HG02798 (cell line): ENCODE data around the gene BCO1.
A peak's percentile ranks its signal among the peaks of the same experiment; 100 is the strongest.

ENCODE experiments used
- ATAC-seq: cut with Tn5 transposase; IDR thresholded peaks from one replicate; pipeline ENCODE4 v1.9.1; 2021; ENCODE audit warnings: mild to moderate bottlenecking; ENCODE audit not compliant: unreplicated experiment, poor library complexity

Gene BCO1

GRCh38 chr16:81314603-81315270, 76.2 kb downstream of the BCO1 start, which contains the start of gene GAN:
GAN (plus strand) TSS chr16:81314962; CDS start chr16:81315114, 152 bp downstream.
- ATAC-seq, result peak; percentile 97

GRCh38 chr16:81315271-81316175, 77.0 kb downstream of the BCO1 start:
- peak; percentile 33 for ATAC-seq

GRCh38 chr16:81316176-81316496, 77.6 kb downstream of the BCO1 start:
- ATAC-seq, result no peak

- no peak for ATAC-seq
These were observed 80.2 kb downstream of the BCO1 start for GRCh38 chr16:81318711-81319110.

- ATAC-seq, result no peak
These were observed 80.9 kb downstream of the BCO1 start for GRCh38 chr16:81319221-81319912.

GRCh38 chr16:81321039-81321438, 82.5 kb downstream of the BCO1 start:
- ATAC-seq, result no peak

GRCh38 chr16:81321536-81321935, 83.0 kb downstream of the BCO1 start:
- ATAC-seq, result no peak

- no peak for ATAC-seq
These were observed 86.3 kb downstream of the BCO1 start for GRCh38 chr16:81324808-81325207.

GRCh38 chr16:81327011-81327410, 88.5 kb downstream of the BCO1 start:
- no peak for ATAC-seq

GRCh38 chr16:81327447-81328196, 89.1 kb downstream of the BCO1 start:
- no peak for ATAC-seq

GRCh38 chr16:81329947-81330346, 91.5 kb downstream of the BCO1 start:
- ATAC-seq, result no peak

GRCh38 chr16:81333356-81333755, 94.9 kb downstream of the BCO1 start:
- ATAC-seq, result no peak

GRCh38 chr16:81335669-81336068, 97.2 kb downstream of the BCO1 start:
- ATAC-seq, result no peak

GRCh38 chr16:81337097-81337496, 98.6 kb downstream of the BCO1 start:
- no peak for ATAC-seq
